CD4-positive, alpha-beta T cell treated with Interleukin-4 for 1 hour (primary cell): Measurements from ENCODE around the gene TRMT10C.
A peak's percentile ranks its signal among the peaks of the same experiment; 100 is the strongest.
"Not testable (repeated sequence)": the region's sequence is repeated elsewhere in the genome, so short reads cannot be mapped to it uniquely, and the experiment has no call there.

ENCODE experiments used
- DNase-seq, 2 donors: peaks; one replicate each; pipeline ENCODE4 v3.0.0-alpha.2; 2020 to 2022

Gene TRMT10C

DNA sequence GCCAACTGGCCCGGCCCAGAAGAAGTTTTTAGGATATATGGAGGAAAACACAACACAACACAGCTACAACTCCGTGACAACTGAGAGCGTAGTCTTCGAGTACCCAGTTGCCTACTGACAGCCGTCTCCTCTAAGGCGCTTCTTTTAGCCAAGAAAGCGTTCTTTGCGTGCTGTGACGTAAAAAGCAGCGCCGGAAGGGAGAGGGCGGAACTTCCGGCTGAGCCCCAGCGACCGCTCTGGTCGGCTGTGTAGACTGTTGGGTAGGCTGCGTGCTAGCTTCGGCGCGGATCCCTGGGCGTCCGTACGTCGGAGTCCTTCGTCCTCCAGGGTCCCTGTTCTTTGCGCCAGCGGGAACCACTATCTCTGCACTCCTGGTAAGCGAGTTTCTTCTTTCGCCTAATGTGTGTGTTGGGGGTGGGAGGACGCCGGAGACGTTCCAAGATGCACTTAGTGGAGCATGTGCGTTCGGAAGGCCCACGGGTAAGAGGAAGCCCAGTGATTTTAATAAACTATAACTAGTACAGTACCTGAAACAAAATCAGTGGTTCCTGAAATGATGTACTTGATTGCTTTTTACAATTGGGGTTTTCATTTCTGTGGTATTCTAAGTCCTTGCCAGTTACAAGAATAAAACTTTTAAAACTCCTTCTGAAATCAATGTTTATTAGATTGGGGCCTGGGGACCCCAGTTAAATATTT, at the start of gene TRMT10C:
Gene TRMT10C, plus strand, starts transcription at position 239 of the 699 bp plus-strand sequence. CDS start 2,914 bp downstream, outside the sequence.
- DNase-seq, result peak; percentile 94 to 95

DNA sequence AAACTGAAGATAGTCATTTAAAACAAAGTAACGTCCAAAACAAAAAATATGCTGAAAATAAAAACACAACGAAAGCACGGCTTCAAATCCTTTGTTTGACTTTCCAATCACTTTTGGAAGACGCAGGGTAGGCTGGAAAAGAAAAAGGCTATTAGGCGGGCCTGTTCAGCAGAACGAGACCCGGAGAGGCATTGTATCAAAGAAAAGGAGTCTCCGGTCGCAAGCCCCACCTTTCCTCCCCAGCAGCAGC, 49.3 kb upstream of the TRMT10C start:
- no peak for DNase-seq

DNA sequence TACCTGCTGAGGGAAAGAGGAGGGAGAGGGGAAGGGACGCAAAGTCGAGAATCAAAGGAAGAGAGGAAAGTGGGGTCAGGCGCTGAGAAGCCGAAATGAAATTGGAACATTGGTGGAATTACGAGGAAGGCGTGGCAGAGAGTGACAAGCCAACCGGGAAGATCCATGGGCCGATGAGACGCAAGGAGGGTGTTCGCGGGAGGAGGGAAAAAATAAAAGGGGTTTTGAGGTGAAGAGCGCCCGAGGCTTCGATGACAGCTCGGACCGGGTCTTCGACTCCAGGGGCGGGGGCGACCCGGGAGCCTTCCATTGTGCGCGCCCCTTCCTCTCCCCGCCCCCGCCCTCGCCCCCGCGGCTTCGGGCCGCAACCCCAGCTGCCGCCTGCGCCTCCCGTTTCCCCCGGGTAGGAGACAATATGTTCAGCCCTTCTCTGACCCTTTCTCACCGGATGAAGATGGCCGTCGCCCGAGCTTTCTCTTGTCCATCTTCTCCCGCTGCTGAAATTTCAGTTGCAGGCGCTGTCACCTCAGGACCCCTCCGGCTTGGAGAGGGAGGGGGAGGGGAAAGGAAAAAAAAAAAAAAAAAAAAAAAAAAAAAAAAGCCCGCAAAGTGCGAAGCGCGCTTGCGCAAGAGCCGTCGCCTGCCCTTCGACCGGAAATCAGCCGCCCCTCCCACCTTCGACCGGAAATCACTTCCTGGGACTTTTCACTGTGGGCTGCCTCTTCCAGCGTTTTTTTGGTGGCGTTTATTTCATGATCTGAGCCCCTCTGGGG, 48.8 kb upstream of the TRMT10C start, which contains the start of gene SENP7:
Gene SENP7, minus strand, starts transcription at position 567 of the 773 bp plus-strand sequence. Its CDS starts 82 bp downstream, at position 485.
- peak; percentile 75 to 80 for DNase-seq

DNA sequence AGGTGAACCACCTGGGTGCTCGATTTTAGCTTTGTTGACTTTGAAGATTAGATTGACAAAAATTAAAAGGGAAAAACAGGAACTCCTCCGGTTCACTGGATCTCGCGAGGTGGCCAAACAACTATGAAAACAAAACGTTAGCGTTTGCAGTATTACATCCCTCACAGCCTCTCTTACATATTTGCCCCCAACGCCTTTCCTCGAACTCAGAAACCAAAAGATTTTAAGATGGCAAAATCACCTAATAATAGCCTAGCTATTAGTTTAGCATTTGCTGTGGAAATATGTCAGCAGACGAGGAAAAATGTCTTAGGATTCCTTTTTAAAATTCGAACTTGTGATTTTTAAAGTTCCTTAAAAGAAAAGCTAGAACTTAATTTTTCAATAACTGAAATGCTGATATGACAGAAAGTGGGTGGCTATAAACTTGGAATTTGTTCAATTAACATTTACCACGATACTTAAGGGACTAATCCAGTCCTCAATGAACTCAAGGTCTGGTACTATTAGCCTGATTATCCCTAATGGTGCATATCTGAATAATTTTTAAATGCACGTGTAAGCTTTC, 48.2 kb upstream of the TRMT10C start:
- no peak for DNase-seq

DNA sequence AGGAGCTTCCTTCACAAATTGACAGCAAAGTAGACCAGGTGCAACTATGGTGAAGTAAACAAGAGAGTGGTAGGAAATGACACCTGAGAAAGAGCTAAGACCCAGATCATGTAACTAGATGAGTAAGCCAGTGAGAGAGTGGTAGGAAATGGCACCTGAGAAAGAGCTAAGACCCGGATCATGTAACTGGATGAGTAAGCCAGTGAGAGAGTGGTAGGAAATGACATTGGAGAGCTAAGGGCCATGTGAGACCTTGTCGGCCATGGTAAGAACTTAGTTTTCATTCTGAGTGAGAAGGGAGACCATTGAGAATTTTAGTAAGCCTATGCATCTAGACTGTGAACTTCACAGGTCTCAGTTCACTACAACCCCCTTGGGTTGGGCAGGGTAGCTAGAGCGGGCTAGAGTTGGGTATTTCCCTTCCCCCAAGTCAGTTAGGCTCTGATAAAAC, 43.2 kb upstream of the TRMT10C start:
- peak; percentile 60 to 83 for DNase-seq

DNA sequence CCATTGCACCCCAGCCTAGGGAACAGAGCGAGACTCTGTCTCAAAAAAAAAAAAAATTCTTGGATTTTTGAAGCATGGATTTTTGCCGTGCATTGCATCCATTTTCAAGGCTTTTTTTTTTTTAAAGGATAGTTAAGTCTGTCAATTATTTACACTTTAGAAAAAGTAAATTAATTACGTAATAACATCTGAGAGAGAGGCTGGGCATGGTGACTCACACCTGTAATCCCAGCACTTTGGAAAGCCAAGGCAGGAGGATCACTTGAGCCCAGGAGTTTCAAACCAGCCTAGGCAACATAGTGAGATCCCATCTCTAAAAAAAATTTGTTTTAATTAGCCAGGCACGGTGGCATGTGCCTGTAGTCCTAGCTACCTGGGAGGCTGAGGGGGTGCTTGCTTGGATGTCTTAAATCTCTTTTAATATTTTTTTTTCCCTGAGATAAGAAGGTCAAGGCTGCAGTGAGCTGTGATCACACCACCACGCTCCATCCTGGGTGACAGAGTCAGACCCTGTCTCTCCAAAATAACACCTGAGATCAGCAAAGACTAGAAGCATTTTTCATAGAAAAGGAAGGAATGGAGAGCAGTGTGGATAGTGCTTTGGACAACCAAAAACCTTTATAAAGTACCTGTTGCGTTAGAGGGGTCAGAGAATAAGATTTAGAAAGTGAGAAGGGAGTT, 41.8 kb upstream of the TRMT10C start:
- no peak for DNase-seq

DNA sequence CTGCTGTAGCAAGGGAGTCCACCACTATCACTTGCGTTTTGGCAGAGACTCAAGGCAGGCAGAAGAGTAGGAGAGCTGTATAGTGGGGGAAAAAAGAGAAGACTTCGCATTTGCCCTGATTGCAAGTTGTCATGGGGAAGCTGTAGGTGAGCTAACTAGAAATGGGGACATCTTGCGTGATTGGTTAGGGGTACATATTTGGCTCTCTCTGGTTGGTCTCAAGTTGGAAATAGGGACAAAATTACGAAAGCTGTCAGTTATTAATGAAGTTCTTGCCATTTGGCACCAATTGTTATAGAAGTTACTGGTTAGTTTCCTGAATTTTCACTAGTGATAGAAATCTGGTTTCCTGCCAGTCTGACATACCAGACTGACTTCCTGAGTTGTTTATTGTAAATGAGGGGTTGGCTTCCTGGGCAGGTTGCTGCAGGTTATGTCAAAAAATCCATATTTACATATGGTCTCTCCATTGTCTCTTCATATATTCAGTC, 40.4 kb upstream of the TRMT10C start:
- DNase-seq, result peak; percentile 47 to 76

DNA sequence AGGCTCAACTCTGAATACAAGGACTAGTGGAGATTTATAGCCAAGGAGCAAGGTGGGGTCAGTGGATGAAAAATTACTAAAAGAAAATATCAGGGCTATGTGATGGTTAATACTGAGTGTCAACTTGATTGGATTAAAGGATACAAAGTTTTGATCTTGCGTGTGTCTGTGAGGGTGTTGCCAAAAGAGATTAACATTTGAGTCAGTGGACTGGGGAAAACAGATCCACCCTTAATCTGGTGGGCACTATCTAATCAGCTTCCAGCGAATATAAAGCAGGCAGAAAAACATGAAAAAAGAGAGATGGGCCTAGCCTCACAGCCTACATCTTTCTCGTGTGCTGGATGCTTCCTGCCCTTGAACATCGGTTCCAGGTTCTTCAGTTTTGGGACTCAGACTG, 34.2 kb upstream of the TRMT10C start:
- no peak for DNase-seq

DNA sequence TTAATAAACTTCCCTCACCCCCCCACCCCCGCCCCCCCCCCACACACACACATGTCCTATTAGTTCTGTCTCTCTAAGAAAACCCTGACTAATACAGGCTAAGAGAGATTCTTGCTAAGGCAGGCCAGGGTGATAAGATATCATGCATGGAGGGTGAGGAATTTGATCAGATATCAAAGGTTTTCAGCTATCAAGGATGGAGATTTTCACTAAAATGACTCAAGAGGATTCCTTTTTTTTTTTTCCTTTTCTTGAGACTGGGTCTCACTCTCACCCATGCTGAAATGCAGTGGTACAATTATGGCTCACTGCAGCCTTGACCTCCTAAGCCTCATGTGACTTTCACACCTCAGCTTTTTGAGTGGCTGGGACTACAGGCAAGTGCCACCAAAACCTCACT, 33.8 kb upstream of the TRMT10C start:
- DNase-seq, result no peak

DNA sequence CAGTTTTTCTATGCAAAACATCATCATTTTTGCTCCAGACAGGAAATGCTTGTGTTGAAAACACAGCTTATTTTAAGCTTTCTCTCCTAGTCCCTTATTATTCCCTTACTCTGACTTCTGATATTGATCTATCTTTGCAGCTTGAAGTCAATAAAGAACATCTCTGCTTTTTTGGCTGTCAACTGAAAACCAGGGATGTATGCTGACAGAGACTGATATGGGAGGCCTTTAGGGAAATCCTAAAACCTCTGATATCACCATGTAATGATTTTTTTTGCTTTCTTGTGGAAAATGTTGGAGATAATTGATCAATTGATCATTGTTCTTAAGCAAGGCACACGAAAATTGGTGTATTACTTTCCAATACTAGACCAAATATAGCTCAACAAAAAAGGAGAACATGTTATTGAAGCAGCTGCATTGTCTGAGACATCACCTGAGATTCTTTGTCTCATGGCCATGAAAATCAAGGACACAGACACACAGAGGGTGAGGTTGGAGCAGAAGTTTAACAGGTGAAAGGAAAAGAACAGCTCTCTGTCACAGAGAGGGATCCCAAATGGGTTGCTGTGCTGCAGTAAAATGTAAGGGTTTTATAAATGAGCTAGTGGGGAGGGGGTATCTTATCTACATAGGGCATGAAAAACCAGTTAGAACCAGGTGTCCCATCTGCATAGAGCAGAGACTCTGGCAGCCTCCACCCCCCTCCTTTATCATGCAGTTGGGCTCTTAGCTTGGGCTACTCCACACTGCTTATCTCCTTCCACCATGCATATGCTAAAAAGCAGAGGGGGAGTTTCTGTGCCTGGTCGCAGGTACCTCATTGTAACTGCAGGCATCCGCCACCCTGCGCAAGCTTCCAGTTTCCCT, 31.6 kb upstream of the TRMT10C start:
- DNase-seq, result no peak

DNA sequence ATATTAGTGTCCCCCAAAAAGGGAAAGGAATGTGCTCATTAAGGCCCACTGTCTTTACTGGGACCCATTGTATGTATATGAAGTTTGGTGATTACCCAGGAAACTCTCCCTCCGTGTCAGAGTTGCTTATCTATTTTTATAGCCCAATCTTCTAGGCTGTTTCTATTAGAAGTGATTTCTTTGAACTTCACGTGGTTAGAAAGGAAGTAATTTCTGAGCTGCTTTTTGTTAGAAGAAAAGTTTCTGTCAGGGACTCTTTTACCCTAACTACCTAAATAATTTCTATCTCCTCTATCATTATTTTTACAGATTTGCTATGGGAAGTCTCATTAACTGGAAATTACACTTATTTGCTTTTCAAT, 31.0 kb upstream of the TRMT10C start:
- DNase-seq, result peak in 1 of 2 donors; percentile 31

DNA sequence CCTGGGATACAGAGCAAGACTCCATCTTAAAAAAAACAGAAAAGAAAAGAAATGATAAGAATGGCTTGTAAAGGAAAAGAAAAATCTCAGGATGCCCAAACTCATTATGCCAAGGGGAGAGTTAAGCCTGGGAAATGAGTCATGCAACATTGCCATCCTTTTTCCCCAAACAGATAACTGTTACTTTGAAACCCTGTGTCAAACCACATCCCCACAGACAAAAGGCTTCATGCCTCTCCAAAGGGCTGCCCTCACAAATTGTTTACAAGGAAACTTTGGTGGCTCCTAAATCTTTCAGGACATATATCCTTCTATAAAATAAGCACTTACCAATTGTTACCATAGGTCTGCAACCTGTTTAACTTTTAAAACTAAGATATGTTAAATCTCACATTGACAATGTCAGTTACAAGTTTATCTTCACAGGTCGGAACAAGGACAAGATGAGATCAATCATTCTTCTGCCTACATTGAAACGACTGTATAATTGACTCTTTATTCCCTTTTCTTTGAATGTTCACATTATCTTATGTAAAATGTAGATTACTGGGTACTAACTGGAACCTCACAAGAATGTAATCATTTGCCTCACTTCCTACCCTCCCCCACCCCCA, 30.1 kb upstream of the TRMT10C start:
- DNase-seq, result peak in 1 of 2 donors; percentile 31

DNA sequence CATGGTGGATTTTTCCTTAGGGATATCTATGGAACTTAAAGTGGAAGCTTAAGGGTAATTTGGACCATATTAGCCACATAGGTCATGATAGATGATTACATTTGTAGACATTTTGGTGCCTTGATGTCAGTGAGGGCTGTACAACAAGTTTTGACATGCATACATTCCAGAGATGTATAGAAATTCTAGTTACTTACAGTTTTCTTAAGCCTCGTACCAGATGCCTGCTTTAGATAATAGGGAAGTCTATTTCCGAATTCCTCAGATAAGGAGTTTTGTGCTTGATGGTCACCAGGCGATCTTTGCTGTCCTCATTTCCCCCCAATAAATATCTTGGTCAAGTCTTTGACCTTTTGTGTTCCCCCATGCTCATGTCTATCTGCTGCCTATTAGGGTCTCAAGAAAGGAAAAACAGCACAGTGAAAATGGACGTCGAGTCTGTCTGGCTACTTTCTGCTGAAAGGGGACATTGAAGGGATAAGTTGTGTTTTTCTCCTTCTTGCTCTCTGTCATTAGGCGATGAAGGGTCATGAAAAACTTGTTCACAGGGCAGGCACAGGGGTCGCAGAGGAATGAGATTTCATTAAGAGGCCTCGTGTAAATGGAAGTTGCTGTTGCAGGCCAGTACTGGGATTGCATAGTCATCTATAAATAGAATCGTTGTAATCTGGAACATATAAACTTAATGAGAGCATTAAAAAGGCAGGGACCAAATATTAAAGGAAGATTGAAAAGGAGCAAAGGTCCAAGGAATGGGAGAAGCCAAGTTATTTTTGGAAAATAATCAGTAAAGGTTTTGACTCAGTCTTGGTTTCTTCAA, 28.7 kb upstream of the TRMT10C start:
- no peak for DNase-seq

DNA sequence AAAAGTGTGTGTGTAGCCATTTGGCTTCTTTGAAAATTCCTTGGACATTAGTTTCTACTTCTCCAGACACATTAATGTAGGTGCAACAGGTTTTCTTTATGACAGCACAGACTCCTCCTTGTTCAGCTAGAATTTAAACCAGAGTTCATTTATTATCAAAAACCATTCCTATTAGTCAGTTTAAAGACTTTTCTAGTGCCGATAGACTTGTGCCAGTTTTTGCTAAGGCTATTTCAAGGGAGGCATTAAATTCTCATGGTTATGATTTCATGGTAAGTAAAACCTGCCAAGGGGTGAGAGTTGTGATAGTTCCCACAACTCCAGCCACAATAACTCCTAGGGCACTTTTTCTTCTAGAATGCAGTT, 28.1 kb upstream of the TRMT10C start:
- DNase-seq, result no peak

DNA sequence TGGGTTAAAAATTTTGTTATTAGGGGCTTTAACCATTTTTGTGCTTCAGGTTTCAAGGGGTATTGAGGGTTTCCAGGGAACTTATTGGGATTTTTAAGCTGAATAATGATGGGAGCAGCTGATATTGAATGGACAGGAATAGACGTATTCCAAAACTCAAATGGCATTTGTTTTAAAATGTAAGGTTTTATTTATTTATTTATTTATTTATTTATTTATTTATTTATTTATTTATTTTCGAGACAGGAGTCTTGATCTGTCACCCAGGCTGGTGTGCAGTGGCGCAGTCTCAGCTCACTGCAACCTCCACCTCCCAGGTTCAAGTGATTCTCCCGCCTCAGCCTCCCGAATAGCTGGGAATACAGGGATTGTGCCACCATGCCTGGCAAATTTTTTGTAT, 26.4 kb upstream of the TRMT10C start:
- DNase-seq, result no peak

DNA sequence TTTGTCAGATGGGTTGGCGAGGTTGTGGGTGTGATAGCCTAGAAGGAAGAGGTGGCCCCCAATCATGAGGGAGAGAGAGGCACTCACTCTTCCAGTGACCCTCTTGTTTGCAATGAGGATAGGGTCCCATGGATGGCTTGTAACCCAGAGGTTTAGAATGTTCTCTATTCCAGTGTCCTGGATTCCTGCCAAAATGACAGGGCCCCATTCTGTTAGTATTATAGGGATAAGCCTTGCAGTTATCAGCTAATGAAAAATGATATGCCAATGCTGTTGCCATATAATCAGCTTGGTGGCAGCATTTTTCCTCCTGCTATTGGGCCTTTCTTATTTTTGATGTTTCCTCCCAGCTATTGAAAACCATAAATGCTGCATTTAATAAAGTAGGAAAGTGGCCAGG, 25.4 kb upstream of the TRMT10C start:
- no peak for DNase-seq

DNA sequence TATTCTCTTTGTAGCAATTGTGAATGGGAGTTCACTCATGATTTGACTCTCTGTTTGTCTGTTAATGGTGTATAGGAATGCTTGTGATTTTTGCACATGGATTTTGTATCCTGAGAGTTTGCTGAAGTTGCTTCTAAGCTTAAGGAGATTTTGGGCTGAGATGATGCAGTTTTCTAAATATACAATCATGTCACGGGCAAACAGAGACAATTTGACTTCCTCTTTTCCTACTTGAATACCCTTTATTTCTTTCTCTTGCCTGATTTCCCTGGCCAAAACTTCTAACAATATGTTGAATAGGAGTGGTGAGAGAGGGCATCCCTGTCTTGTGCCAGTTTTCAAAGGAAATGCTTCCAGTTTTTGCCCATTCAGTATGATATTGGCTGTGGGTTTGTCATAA, 24.7 kb upstream of the TRMT10C start:
- not testable (repeated sequence) for DNase-seq

DNA sequence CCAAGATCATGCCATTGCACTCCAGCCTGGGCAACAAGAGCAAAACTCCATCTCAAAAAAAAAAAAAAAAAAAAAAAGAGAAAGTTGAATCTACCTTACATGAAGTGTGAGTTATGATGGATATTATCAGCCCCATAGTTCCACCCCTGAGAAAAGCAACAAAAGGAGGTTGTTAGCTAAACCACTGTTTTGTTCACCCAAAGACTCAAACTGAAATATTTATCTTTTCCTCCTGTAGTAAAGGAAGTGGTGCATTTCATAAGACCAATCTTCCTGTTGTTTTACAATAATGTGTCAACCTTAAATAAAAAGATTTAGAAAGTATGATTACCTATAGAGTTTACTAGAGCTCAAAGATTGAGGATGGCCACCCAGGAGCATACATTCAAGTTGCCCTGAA, 18.7 kb upstream of the TRMT10C start:
- peak in 1 of 2 donors; percentile 25 for DNase-seq

DNA sequence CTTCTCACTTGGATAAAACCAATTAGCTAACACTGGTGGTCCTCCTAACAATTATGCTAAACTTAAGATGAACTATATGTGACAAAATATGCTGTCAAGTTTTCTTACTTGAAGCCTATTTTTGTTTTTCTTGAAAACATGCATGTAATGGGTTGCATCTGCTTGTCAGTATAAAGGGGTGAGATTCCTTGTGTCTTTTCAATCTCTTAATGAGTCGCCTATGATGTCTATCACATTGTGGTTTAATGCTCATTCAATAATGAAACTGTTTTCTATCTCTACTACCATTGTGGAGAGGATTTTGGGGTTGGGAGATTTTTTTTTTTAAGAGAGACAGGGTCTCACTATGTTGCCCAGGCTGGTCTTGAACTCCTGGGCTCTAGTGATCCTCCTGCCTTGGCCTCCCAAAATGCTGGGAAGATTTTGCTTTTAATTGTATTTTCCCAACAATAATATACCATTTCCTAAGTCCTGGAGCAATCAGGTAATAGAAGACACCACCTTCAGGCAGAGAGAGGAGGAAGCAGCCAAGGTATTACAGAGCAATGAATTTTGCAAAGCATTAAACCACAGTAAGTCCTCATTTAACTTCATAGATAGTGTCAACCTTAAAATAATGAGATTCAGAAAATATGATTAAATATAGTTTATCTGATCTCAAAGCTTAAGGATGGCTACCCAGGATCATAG, 17.4 kb upstream of the TRMT10C start:
- no peak for DNase-seq

DNA sequence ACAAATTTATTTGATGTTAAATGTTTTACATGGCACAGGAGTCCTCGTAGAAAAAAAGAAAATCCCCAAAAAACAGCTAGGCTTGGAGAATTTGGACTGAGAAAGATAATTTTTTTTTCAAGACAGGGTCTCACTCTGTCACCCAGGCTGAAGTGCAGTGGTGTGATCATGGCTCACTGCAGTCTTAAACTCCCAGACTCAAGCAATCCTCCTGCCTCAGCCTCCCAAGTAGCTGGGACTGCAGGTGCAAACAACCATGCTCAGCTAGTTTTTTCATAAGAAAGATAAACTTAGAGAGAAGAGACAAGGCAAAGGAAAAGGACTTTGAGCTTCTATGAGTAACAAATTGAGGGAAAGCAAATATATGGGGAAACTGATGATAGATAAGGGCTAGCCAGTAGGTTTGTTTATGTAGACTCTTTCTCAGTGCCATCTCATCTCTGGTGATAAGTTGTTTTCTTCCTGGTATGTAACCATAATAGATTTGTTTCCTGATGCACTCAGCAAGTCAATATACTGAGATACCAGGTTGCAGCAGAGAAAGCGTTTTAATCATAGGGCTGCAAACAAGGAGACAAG, 13.1 kb upstream of the TRMT10C start:
- no peak for DNase-seq
